ENCODE data around the gene DNAJC1. TPM values are rescaled to one million over a fixed set of nuclear protein-coding genes. Genes with fewer than 3 reads are reported as not detected.

Gene DNAJC1
- total and polyA plus RNA-seq, 2 of the 8 experiments (the other 6 are each of a cell fraction or from before 2014, with no cell fraction given): 6.8 to 14.8 TPM

DNA sequence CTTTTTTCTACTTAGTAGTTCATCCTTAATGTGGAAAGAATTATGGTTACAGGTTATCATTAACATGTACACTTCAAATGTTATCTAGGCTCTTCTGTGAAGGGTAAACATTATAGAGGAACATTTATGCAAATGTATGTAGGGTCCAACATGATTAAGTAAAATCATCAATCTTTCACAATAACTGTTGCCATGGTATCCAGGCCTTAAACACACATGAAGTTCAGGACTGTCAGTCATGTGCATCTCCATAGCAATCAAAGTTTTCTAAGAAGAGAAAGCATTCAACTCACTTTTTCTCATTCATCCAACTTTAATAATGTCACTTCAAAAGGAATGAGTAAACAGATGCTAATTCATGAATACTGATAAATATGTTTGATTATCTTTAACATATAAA lies 83.6 kb downstream of the DNAJC1 start:
- no peak overlapping the region for H4K91ac ChIP-seq (replicated peaks; ENCODE audit: insufficient read length, low read length)
- H3K4me1 ChIP-seq (replicated peaks in 1 of 4; ENCODE audit: control insufficient read depth in 3 of 4, insufficient read depth in 4 of 4, low read length in 3 of 4): peaks cover 0 to 2% (median 0%) of the 10 kb centered on the region in 4 experiments; a peak in 2 of 7 replicates
- H2AK5ac ChIP-seq (ENCODE audit: low read depth, low read length): no peak overlapping the region
- H3K14ac ChIP-seq (ENCODE audit: insufficient read length): no peak overlapping the region
- no peak overlapping the region for H3K4me2 ChIP-seq (ENCODE audit: insufficient read depth in 1 of 2, low read depth in 2 of 2, low read length in 2 of 2)
- H3K23me2 ChIP-seq (ENCODE audit: low read depth, low read length): no peaks in the 10 kb centered on the region
- no peak overlapping the region for H2AFZ ChIP-seq (ENCODE audit: low read length)
- H2BK5ac ChIP-seq (ENCODE audit: low read depth, low read length): no peak overlapping the region
- no peaks in the 10 kb centered on the region for H3K79me2 ChIP-seq (ENCODE audit: control insufficient read depth in 1 of 2, insufficient read depth in 2 of 2, low read length in 2 of 2)
- no peak overlapping the region for H3K9ac ChIP-seq (replicated peaks in 1 of 4; ENCODE audit: extremely low read depth in 1 of 4, low read depth in 3 of 4, low read length in 3 of 4)
- no peak overlapping the region for H4K8ac ChIP-seq (ENCODE audit: extremely low read depth, insufficient read depth, low read length)
- FAIRE-seq (no peak), DNase-seq (ENCODE audit: low read depth in 1 of 2, low spot score in 2 of 2) (no peak)
- H4K5ac ChIP-seq (ENCODE audit: insufficient read length, low read depth, low read length): no peak overlapping the region
- no peak overlapping the region for H2BK12ac ChIP-seq (ENCODE audit: low read depth, low read length)
- no peak overlapping the region for H3K4ac ChIP-seq (replicated peaks; ENCODE audit: insufficient read length, low read depth, low read length)
- H4K20me1 ChIP-seq (replicated peaks in 1 of 2; ENCODE audit: control insufficient read depth in 1 of 2, insufficient read depth in 2 of 2, low read length in 2 of 2): no peaks in the 10 kb centered on the region
- no peak overlapping the region for H3K18ac ChIP-seq (ENCODE audit: extremely low read depth, low read length)
- H3K79me1 ChIP-seq (ENCODE audit: low read depth, low read length): no peaks in the 10 kb centered on the region
- ChIA-PET CTCF (ENCODE audit: partially characterized antibody) (no interaction called here), POLR2A (ENCODE audit: partially characterized antibody) (no interaction called here)
- no peak overlapping the region for H2BK20ac ChIP-seq (ENCODE audit: low read length)
- H2BK15ac ChIP-seq (ENCODE audit: low read length): no peak overlapping the region
- no peak overlapping the region for H3K4me3 ChIP-seq (ENCODE audit: extremely low read depth in 1 of 4, insufficient read depth in 2 of 4, low read depth in 3 of 4, low read length in 4 of 4)
- no peak overlapping the region for H3K27ac ChIP-seq (ENCODE audit: low read depth, low read length)
- H3K27me3 ChIP-seq (replicated peaks in 1 of 4; ENCODE audit: control insufficient read depth in 3 of 4, extremely low read depth in 1 of 4, insufficient read depth in 3 of 4, low read length in 3 of 4): no peaks in the 10 kb centered on the region
- no peaks in the 10 kb centered on the region for H3K36me3 ChIP-seq (ENCODE audit: control insufficient read depth in 2 of 4, insufficient read depth in 4 of 4, low read length in 3 of 4)
- no peak overlapping the region for H3K23ac ChIP-seq (ENCODE audit: insufficient read length)
- no peaks in the 10 kb centered on the region for H3K9me3 ChIP-seq (ENCODE audit: insufficient read depth in 2 of 2, low read depth in 1 of 2, low read length in 1 of 2)
- no peak overlapping the region for H3K56ac ChIP-seq (replicated peaks; ENCODE audit: insufficient read length, low read depth, low read length)
- no peak overlapping the region for H2BK120ac ChIP-seq (replicated peaks; ENCODE audit: low read depth, low read length)
- TF ChIP-seq CREB1 (IDR thresholded peaks at IDR 0.05) (no peak), SP4 (IDR thresholded peaks at IDR 0.05; ENCODE audit: low read length) (no peak), CBX8 (IDR thresholded peaks at IDR 0.05; ENCODE audit: borderline replicate concordance, low read depth, low read length) (no peak), RAD21 (IDR thresholded peaks at IDR 0.05 in 1 of 2, conservative IDR thresholded peaks at IDR 0.05 in 1 of 2; ENCODE audit: low read depth in 2 of 2, low read length in 2 of 2) (no peak), RFX5 (IDR thresholded peaks at IDR 0.05; ENCODE audit: borderline replicate concordance, low read depth, low read length) (no peak), CHD1 (IDR thresholded peaks at IDR 0.05; ENCODE audit: low read depth, low read length) (no peak), SIRT6 (IDR thresholded peaks at IDR 0.05; ENCODE audit: low read length) (no peak), CBX5 (IDR thresholded peaks at IDR 0.05; ENCODE audit: low read depth, low read length) (no peak), ASH2L (IDR thresholded peaks at IDR 0.05; ENCODE audit: low read length) (no peak), POLR2AphosphoS5 (IDR thresholded peaks at IDR 0.05; ENCODE audit: low read depth, low read length) (no peak)
